HL-60 (cell line): Measurements from ENCODE around the gene CSKMT.

Experiments
- POLR2AphosphoS5 ChIP-seq: IDR thresholded peaks from 2 replicates; pipeline ENCODE4 v1.6.1; 2012; ENCODE audit warnings: low read depth
- TF ChIP-seq, protein P1 (sequence below): IDR thresholded peaks from one replicate; pipeline ENCODE4 v1.5.1; 2011; ENCODE audit warnings: low read length, control low read depth, inconsistent platforms; ENCODE audit not compliant: insufficient read depth
- TF ChIP-seq, protein P2 (sequence below): IDR thresholded peaks from 2 replicates; pipeline ENCODE4 v1.6.1; 2012; ENCODE audit warnings: low read depth; ENCODE audit not compliant: insufficient replicate concordance

DNA sequence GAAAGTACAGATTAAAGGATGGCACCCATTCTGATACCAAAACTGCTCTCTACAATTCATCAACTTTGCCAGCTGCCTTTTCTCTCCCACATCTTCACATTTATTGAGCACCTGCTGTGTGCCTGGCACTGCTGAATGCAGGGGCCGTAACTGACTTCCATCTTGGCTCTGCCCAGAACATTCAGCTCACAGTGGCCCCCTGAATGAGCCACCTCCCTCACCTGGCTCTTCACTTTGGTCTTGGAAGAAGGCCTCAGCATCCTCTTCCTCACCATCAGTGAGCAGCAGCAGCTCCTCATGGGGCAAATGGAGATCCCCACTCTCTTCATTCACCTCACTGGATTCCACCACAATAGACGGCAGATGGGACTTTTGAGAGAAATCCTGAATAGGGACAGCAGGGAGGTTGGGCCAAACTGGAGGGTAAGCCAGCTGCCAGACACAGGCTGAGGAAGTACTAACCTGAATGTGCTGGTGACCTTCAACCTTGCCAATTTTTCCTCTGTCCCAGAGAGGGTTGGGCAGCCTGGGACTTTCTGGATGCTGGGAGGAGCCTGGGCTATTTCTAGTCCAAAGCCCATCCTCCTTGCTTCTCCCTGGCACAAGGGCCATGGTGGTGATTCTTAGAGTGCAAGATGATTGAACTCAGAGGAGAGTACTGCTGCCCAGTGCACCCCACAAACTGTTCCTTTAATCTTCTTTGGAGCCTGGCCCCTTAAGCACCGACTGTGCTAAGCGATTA, 4.5 kb downstream of the CSKMT start:
- TF ChIP-seq, protein P1, sequence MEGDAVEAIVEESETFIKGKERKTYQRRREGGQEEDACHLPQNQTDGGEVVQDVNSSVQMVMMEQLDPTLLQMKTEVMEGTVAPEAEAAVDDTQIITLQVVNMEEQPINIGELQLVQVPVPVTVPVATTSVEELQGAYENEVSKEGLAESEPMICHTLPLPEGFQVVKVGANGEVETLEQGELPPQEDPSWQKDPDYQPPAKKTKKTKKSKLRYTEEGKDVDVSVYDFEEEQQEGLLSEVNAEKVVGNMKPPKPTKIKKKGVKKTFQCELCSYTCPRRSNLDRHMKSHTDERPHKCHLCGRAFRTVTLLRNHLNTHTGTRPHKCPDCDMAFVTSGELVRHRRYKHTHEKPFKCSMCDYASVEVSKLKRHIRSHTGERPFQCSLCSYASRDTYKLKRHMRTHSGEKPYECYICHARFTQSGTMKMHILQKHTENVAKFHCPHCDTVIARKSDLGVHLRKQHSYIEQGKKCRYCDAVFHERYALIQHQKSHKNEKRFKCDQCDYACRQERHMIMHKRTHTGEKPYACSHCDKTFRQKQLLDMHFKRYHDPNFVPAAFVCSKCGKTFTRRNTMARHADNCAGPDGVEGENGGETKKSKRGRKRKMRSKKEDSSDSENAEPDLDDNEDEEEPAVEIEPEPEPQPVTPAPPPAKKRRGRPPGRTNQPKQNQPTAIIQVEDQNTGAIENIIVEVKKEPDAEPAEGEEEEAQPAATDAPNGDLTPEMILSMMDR: no peak
- TF ChIP-seq, protein P2, sequence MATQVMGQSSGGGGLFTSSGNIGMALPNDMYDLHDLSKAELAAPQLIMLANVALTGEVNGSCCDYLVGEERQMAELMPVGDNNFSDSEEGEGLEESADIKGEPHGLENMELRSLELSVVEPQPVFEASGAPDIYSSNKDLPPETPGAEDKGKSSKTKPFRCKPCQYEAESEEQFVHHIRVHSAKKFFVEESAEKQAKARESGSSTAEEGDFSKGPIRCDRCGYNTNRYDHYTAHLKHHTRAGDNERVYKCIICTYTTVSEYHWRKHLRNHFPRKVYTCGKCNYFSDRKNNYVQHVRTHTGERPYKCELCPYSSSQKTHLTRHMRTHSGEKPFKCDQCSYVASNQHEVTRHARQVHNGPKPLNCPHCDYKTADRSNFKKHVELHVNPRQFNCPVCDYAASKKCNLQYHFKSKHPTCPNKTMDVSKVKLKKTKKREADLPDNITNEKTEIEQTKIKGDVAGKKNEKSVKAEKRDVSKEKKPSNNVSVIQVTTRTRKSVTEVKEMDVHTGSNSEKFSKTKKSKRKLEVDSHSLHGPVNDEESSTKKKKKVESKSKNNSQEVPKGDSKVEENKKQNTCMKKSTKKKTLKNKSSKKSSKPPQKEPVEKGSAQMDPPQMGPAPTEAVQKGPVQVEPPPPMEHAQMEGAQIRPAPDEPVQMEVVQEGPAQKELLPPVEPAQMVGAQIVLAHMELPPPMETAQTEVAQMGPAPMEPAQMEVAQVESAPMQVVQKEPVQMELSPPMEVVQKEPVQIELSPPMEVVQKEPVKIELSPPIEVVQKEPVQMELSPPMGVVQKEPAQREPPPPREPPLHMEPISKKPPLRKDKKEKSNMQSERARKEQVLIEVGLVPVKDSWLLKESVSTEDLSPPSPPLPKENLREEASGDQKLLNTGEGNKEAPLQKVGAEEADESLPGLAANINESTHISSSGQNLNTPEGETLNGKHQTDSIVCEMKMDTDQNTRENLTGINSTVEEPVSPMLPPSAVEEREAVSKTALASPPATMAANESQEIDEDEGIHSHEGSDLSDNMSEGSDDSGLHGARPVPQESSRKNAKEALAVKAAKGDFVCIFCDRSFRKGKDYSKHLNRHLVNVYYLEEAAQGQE: no peak
- TF ChIP-seq POLR2AphosphoS5: no peak
